ENCODE measurements around the gene GLT1D1.

DNA sequence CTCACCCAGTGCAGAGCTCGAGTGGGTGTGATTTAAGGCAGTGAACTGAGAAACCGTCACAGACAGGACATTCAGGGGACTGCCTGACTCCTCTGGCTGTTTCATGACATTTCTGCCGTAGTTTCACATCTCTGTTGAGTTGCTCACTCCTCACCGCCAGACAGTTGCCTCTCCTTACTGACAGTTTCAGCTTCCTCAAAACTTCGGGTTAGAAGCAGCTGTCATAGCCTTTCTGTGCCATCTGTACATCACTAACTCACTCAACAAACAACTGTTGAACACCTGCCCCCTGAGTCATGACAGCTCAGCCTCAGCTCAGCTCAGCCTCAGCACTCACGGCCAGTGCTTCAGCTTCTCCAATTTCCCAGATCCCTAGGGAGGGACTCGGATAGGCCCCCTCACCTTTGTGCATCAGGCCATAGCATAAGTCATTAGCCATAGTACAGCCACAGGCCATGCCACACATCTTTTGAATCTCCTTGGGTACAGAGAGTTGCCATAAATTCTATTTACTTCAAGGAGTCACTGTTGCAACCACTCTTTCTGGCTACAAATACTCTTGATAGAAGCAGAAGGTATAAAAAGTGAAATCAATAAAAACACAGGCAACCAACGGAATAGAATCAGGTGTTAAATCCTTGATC is 23.3 kb upstream of the GLT1D1 start:
- TF ChIP-seq, protein P1, sequence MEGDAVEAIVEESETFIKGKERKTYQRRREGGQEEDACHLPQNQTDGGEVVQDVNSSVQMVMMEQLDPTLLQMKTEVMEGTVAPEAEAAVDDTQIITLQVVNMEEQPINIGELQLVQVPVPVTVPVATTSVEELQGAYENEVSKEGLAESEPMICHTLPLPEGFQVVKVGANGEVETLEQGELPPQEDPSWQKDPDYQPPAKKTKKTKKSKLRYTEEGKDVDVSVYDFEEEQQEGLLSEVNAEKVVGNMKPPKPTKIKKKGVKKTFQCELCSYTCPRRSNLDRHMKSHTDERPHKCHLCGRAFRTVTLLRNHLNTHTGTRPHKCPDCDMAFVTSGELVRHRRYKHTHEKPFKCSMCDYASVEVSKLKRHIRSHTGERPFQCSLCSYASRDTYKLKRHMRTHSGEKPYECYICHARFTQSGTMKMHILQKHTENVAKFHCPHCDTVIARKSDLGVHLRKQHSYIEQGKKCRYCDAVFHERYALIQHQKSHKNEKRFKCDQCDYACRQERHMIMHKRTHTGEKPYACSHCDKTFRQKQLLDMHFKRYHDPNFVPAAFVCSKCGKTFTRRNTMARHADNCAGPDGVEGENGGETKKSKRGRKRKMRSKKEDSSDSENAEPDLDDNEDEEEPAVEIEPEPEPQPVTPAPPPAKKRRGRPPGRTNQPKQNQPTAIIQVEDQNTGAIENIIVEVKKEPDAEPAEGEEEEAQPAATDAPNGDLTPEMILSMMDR (conservative IDR thresholded peaks at IDR 0.05 in 1 of 2, IDR thresholded peaks at IDR 0.05 in 1 of 2; ENCODE audit: low read depth in 1 of 2, low read length in 2 of 2), result no peak
- no peak for TF ChIP-seq EZH2 (IDR thresholded peaks at IDR 0.05; ENCODE audit: low read length, missing control alignments)

Measured in fibroblast of lung (primary cell).